ENCODE measurements around the gene SLC43A2. TPM values are rescaled to one million over a fixed set of nuclear protein-coding genes. Genes with fewer than 3 reads are reported as not detected.

The SLC43A2 gene
- polyA plus RNA-seq, 1 of the 3 experiments (the other 2 are of a cell fraction), result 9.8 TPM

DNA sequence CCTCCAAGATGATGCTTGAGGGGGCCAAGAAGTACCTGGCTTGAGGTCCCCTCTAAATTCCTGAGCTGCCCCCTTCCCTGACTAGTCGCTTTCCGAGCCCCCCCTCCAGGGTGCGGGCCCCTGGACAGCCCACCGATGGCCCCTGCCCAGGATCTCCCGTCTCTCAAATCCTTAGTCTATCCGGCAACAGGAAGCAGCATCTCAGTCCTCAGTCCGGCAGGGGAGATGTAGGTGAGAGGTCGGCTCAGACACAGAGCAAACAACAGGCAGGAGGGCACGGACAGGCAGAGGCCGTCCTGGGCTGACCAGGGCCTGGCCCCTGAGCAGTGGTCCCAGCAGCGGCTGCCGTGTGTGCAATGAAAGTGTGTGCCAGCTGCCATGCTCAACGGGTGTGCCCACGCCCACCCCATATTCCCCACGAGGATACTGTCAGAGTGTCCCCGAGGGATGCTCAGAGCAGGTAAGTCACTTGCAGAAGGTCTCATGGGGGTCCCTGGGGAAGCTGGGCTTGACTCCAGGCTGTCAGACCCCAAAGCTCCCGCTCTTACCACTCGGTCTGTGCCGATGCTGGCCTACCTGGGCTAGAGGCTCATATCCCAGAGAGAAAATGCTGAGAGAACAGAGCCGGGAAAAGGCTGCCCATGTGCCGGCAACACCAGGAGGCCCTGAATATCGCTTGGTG is 7.2 kb downstream of the SLC43A2 start:
- DNase-seq, result no peak
- Histone ChIP-seq H3K79me2 (ENCODE audit: insufficient read depth) (no peaks in the 10 kb centered on the region), H3K9me3 (no peaks in the 10 kb centered on the region), H3K4me2 (no peak overlapping the region), H3F3A (replicated peaks; ENCODE audit: insufficient read depth) (no peaks in the 10 kb centered on the region), H2AFZ (ENCODE audit: low read depth) (no peak overlapping the region), H4K20me1 (ENCODE audit: insufficient read depth) (no peaks in the 10 kb centered on the region), H3K9me2 (no peaks in the 10 kb centered on the region), H3K27ac (ENCODE audit: low read depth in 2 of 2, low read length in 1 of 2) (no peak overlapping the region), H3K36me3 (replicated peaks in 1 of 2; ENCODE audit: control insufficient read depth in 1 of 2, insufficient read depth in 2 of 2, low read length in 1 of 2) (no peaks in the 10 kb centered on the region), H3K4me1 (ENCODE audit: control insufficient read depth in 1 of 2, insufficient read depth in 2 of 2, low read depth in 1 of 2, low read length in 1 of 2) (no peaks in the 10 kb centered on the region; a peak in 1 of 4 replicates), H3K4me3 (ENCODE audit: low read depth in 2 of 2, low read length in 1 of 2) (no peak overlapping the region), H3K27me3 (ENCODE audit: insufficient read depth) (no peaks in the 10 kb centered on the region), H3K9ac (no peak overlapping the region)
- WGBS (ENCODE audit: low lambda C conversion rate), result 78% methylated on average over 9 of the region's 22 CpGs
- ChIA-PET POLR2A (no interaction called here), CTCF (interaction anchor here (2.9 kb wide), 1 partner anchor 47 kb away, joined by 14 read pairs; no protein-coding TSS in a partner anchor)
- no peak for TF ChIP-seq FOSL2 (IDR thresholded peaks at IDR 0.05; ENCODE audit: borderline replicate concordance, low read depth)
- TF ChIP-seq EZH2phosphoT487 (IDR thresholded peaks at IDR 0.05; ENCODE audit: borderline replicate concordance, low read depth), result no peak
- TF ChIP-seq RXRA (IDR thresholded peaks at IDR 0.05; ENCODE audit: borderline replicate concordance, low read depth), result no peak
- no peak for TF ChIP-seq RAD21 (IDR thresholded peaks at IDR 0.05; ENCODE audit: low read length)
- TF ChIP-seq RFX5 (IDR thresholded peaks at IDR 0.05; ENCODE audit: low read length), result no peak
- no peak for TF ChIP-seq JUND (IDR thresholded peaks at IDR 0.05)
- TF ChIP-seq TAF1 (IDR thresholded peaks at IDR 0.05; ENCODE audit: borderline replicate concordance, low read depth, low read length), result no peak
- TF ChIP-seq EP300 (IDR thresholded peaks at IDR 0.05; ENCODE audit: borderline replicate concordance in 1 of 2, low read depth in 1 of 2, low read length in 1 of 2), result no peak
- no peak for TF ChIP-seq FOXJ3 (CRISPR knock-in tag; IDR thresholded peaks at IDR 0.05)
- no peak for TF ChIP-seq NFIC (IDR thresholded peaks at IDR 0.05; ENCODE audit: borderline replicate concordance)
- TF ChIP-seq ELF1 (IDR thresholded peaks at IDR 0.05), result no peak
- TF ChIP-seq FOXM1 (IDR thresholded peaks at IDR 0.05; ENCODE audit: low read depth), result no peak
- TF ChIP-seq GATA2 (CRISPR knock-in tag; IDR thresholded peaks at IDR 0.05), result no peak
- TF ChIP-seq, protein P1, sequence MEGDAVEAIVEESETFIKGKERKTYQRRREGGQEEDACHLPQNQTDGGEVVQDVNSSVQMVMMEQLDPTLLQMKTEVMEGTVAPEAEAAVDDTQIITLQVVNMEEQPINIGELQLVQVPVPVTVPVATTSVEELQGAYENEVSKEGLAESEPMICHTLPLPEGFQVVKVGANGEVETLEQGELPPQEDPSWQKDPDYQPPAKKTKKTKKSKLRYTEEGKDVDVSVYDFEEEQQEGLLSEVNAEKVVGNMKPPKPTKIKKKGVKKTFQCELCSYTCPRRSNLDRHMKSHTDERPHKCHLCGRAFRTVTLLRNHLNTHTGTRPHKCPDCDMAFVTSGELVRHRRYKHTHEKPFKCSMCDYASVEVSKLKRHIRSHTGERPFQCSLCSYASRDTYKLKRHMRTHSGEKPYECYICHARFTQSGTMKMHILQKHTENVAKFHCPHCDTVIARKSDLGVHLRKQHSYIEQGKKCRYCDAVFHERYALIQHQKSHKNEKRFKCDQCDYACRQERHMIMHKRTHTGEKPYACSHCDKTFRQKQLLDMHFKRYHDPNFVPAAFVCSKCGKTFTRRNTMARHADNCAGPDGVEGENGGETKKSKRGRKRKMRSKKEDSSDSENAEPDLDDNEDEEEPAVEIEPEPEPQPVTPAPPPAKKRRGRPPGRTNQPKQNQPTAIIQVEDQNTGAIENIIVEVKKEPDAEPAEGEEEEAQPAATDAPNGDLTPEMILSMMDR (IDR thresholded peaks at IDR 0.05), result no peak
- TF ChIP-seq TEAD4 (IDR thresholded peaks at IDR 0.05; ENCODE audit: borderline replicate concordance, insufficient read depth), result no peak
- TF ChIP-seq YY1 (IDR thresholded peaks at IDR 0.05; ENCODE audit: low read depth), result no peak
- no peak for TF ChIP-seq TCF12 (IDR thresholded peaks at IDR 0.05)
- no peak for TF ChIP-seq GABPA (IDR thresholded peaks at IDR 0.05; ENCODE audit: low read depth)
- TF ChIP-seq SIN3A (IDR thresholded peaks at IDR 0.05; ENCODE audit: borderline replicate concordance, low read depth, low read length), result no peak

All from SK-N-SH (cell line).